Measurements from ENCODE around the gene MEAF6. TPM values are rescaled to one million over a fixed set of nuclear protein-coding genes. Genes with fewer than 3 reads are reported as not detected.

MEAF6 gene
- total and polyA plus RNA-seq, 2 donors (not counting 3 experiments of a cell fraction or from before 2014, with no cell fraction given), result 28.0 to 62.5 TPM

DNA sequence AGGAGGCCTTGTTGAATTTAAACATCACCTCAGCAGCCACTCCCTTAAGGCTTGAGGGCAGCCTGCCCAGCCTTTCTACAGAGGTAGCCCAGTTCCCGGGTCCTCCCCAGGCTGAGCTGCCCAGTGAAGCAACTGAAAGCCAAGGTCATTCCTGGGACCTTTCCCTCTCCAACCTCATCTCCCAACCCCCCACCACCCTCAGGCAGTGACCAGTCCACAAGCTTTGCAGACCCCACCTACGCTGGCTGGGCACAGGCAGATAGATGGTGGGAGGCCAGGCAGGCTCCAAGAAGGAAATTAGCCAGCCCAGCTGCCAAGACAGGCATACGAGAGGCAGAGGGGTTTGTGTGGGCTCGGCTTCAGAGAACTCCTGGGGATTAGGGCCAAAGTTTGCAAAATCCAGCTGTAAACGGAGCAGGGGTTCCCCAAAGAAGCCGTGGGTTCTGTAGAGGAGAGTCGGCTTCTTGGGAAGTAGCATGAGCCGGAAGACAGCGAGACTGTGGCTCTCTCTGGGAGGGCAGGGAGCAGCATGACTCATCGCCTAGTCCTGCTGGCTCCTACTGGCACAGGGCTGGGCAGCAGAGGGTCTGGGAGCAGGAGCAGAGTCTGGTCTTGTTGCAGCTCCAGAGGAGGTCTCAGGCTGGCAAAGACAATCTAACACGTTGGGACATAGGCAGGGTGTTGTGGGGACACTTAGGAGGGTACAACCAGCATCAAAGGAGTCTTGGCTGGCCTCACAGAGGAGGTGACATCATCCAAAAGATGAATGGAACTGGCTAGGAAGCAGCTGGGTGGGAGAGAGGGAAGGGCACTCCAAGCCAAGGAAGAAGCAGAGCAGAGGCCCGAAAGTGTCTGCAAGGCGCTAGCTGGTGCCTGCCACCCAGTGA lies 43.0 kb downstream of the MEAF6 start:
- TF ChIP-seq MAX (IDR thresholded peaks at IDR 0.05; ENCODE audit: insufficient read depth, insufficient read length) (no peak), EZH2 (IDR thresholded peaks at IDR 0.05; ENCODE audit: borderline replicate concordance, low read depth, low read length, severe bottlenecking) (no peak), POLR2A (IDR thresholded peaks at IDR 0.05; ENCODE audit: low read depth, low read length) (no peak), GATA2 (IDR thresholded peaks at IDR 0.05; ENCODE audit: insufficient read depth, insufficient read length, low read depth, low read length) (no peak), POLR2AphosphoS5 (IDR thresholded peaks at IDR 0.05; ENCODE audit: insufficient read depth, low read depth, low read length) (peak; percentile 39), JUN (IDR thresholded peaks at IDR 0.05; ENCODE audit: borderline replicate concordance, insufficient read depth, insufficient read length, low read depth) (peak; percentile 82), FOS (IDR thresholded peaks at IDR 0.05; ENCODE audit: borderline replicate concordance, insufficient read depth, low read length) (peak; percentile 96), MYC (IDR thresholded peaks at IDR 0.05; ENCODE audit: low read depth, low read length) (no peak)
- TF ChIP-seq, protein P1, sequence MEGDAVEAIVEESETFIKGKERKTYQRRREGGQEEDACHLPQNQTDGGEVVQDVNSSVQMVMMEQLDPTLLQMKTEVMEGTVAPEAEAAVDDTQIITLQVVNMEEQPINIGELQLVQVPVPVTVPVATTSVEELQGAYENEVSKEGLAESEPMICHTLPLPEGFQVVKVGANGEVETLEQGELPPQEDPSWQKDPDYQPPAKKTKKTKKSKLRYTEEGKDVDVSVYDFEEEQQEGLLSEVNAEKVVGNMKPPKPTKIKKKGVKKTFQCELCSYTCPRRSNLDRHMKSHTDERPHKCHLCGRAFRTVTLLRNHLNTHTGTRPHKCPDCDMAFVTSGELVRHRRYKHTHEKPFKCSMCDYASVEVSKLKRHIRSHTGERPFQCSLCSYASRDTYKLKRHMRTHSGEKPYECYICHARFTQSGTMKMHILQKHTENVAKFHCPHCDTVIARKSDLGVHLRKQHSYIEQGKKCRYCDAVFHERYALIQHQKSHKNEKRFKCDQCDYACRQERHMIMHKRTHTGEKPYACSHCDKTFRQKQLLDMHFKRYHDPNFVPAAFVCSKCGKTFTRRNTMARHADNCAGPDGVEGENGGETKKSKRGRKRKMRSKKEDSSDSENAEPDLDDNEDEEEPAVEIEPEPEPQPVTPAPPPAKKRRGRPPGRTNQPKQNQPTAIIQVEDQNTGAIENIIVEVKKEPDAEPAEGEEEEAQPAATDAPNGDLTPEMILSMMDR (IDR thresholded peaks at IDR 0.05; ENCODE audit: extremely low read depth in 1 of 2, insufficient read depth in 1 of 2, low read depth in 1 of 2, low read length in 2 of 2), result no peak
- H3K9me1 ChIP-seq (replicated peaks; ENCODE audit: control insufficient read depth, extremely low read depth, insufficient read depth, low read length), result no peaks in the 10 kb centered on the region
- ChIA-PET POLR2A (interaction anchor here (1.1 kb wide), 1 partner anchor 16 kb away, joined by 4 read pairs; no protein-coding TSS in a partner anchor), CTCF (interaction anchor here (1.0 to 8.9 kb wide), 6 partner anchors 9 to 219 kb away, joined by 3 to 158 read pairs (median 6); partner anchors contain the start of gene MEAF6)
- no peaks in the 10 kb centered on the region for H4K20me1 ChIP-seq (replicated peaks; ENCODE audit: control insufficient read depth, extremely low read depth, insufficient read depth, low read length)
- H3K4me1 ChIP-seq (ENCODE audit: control insufficient read depth, extremely low read depth, insufficient read depth, low read length), result peaks cover 46% of the 10 kb centered on the region
- BruUV-seq (replicated peaks), result TSS peak; percentile 14
- H3K9ac ChIP-seq (replicated peaks; ENCODE audit: extremely low read depth, insufficient read depth, low read length), result peak overlapping the region; percentile 29
- H3K27me3 ChIP-seq (ENCODE audit: control insufficient read depth in 2 of 2, insufficient read depth in 2 of 2, low read length in 2 of 2), result no peaks in the 10 kb centered on the region
- peak overlapping the region; percentile 50 for H3K4me2 ChIP-seq (ENCODE audit: insufficient read depth, low read length)
- peak overlapping the region; percentile 76 for H3K27ac ChIP-seq (ENCODE audit: insufficient read depth, low read depth, low read length)
- no peaks in the 10 kb centered on the region for H3K9me3 ChIP-seq (replicated peaks; ENCODE audit: control insufficient read depth, insufficient read depth, low read length)
- H3K79me2 ChIP-seq (ENCODE audit: control insufficient read depth, insufficient read depth, low read length), result peaks cover 17% of the 10 kb centered on the region
- H2AFZ ChIP-seq (ENCODE audit: low read depth, low read length), result peak overlapping the region; percentile 72
- intact Hi-C loops (cut with micrococcal nuclease), result loop anchor here (1.0 to 10.0 kb wide), 5 partner anchors 16 to 393 kb away; partner anchors contain the start of genes C1orf122, SNIP1 and YRDC
- H3K36me3 ChIP-seq (ENCODE audit: control insufficient read depth in 2 of 2, extremely low read depth in 1 of 2, insufficient read depth in 2 of 2, low read length in 2 of 2), result no peaks in the 10 kb centered on the region
- FAIRE-seq (peak; percentile 98), DNase-seq (ENCODE audit: low read depth, low spot score) (peak; percentile 91)
- no peak overlapping the region for H3K4me3 ChIP-seq (replicated peaks in 1 of 3; ENCODE audit: insufficient read depth in 1 of 3, low read depth in 1 of 3, low read length in 3 of 3)
- dilution Hi-C loops (cut with MboI; ENCODE audit: extremely low pct_ligation_motif_present, low sequenced_read_pairs), result no loop called here

All from endothelial cell of umbilical vein (primary cell).